ENCODE measurements around the gene CAMK1.

CAMK1 gene

DNA sequence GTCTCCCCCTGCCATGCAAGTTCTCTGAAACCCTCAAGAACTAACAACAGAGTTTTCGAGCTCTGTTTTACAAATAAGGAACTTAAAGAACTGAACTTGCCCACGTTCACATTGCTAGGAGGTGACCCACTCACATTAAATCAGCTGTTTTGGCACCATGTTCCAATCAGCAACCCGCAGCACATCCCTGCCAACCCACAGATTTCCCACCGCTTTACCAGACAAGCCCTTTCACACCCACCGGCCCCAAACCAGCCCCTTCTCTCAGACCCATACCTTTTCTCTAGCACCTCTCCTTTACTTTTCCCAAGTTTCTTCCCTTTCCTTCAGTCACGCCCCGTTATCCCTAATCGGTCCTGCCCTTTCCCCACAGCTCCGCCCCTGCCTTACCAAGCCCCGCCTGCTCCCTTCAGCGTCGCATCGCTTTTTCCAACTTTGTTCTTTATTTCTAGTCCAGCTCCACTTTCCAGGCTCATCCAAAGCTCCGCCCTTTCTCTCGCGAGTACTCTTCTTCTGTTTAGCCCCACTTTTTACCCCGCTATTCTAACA lies 39.0 kb downstream of the CAMK1 start:
- H3K36me3 ChIP-seq (ENCODE audit: control insufficient read depth, low read depth, low read length), result peaks cover 20% of the 10 kb centered on the region
- H3K9me3 ChIP-seq (ENCODE audit: control insufficient read depth, low read depth, low read length), result no peaks in the 10 kb centered on the region
- H3K27me3 ChIP-seq (ENCODE audit: control insufficient read depth, insufficient read depth, low read length), result no peaks in the 10 kb centered on the region
- H3K4me3 ChIP-seq (ENCODE audit: low read length), result peak overlapping the region; percentile 68
- H3K9ac ChIP-seq (ENCODE audit: low read length), result peak overlapping the region; percentile 38
- H3K4me1 ChIP-seq (ENCODE audit: control insufficient read depth, low read depth, low read length), result peaks cover 10% of the 10 kb centered on the region
- H3K27ac ChIP-seq (ENCODE audit: low read length), result no peak overlapping the region

DNA sequence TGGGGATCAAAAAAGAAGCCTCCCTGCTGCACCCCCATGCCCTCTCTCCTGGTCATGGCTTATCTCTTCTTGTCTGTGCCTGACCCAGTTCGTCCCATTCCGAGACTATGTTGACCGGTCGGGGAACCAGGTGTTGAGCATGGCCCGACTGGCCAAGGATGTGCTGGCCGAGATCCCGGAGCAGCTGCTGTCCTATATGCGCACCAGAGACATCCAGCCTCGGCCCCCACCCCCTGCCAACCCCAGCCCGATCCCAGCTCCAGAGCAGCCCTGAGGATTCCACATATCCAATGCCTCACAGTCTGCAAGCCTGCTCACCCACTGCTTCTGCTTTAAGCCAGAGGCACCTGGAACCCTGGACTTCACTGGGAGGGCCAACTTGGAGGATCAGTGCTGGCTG lies 40.3 kb downstream of the CAMK1 start:
- H3K9me3 ChIP-seq (ENCODE audit: control insufficient read depth, low read depth, low read length), result no peaks in the 10 kb centered on the region
- H3K9ac ChIP-seq (ENCODE audit: low read length), result no peak overlapping the region
- peaks cover 8% of the 10 kb centered on the region for H3K36me3 ChIP-seq (ENCODE audit: control insufficient read depth, low read depth, low read length)
- H3K27me3 ChIP-seq (ENCODE audit: control insufficient read depth, insufficient read depth, low read length), result no peaks in the 10 kb centered on the region
- H3K4me3 ChIP-seq (ENCODE audit: low read length), result no peak overlapping the region
- no peak overlapping the region for H3K27ac ChIP-seq (ENCODE audit: low read length)
- H3K4me1 ChIP-seq (ENCODE audit: control insufficient read depth, low read depth, low read length), result peaks cover 10% of the 10 kb centered on the region

DNA sequence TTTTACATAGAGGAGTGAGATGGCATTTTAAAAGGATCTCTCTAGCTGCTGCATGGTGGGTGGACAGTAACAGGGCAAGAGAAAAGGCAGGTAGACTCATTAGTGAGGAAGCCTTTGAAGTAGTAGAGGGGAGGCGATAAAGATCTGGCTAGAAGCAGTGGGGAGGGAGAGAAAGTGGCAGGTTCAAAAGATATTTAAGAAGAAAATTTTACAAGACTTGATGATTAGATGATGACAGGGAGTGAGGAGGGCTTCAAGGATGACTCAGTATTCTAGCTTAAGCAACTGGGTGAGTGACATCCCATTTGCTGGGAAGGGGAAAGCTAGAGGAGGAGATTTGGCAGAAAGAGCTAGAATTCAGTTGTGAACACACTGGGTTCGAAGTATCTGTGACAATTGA lies 42.0 kb downstream of the CAMK1 start:
- Histone ChIP-seq H3K27me3 (ENCODE audit: control insufficient read depth, insufficient read depth, low read length) (no peaks in the 10 kb centered on the region), H3K9ac (ENCODE audit: low read length) (no peak overlapping the region), H3K4me1 (ENCODE audit: control insufficient read depth, low read depth, low read length) (peaks cover 10% of the 10 kb centered on the region), H3K4me3 (ENCODE audit: low read length) (no peak overlapping the region), H3K36me3 (ENCODE audit: control insufficient read depth, low read depth, low read length) (no peaks in the 10 kb centered on the region), H3K27ac (ENCODE audit: low read length) (no peak overlapping the region), H3K9me3 (ENCODE audit: control insufficient read depth, low read depth, low read length) (no peaks in the 10 kb centered on the region)

DNA sequence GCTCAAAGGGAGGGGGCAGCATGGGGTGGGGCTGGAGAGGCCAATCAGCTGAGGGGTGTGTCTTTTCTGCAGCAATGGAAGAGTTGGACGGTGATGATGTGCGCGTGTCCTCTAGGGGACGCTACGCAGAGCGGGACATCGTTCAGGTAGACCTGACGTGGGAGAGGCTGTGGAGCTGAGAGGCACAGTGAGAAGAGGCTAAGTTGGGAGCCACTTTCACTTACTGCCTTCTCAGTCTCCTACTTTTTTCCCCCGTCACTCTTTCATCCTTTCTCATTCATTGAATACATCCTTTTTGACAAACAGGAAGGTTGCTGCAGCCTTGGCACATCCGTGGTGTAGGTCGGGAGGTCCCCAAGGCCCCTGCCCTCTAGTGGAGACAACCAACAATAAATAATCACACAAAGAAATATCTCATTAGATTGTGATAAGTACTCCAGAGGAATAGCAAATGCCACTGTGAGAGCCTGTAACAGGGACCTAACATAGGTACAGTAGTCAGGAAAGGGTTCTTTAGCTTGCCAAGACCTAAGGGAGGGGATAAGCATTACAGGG lies 42.6 kb downstream of the CAMK1 start:
- Histone ChIP-seq H3K4me3 (ENCODE audit: low read length) (peak overlapping the region; percentile 54), H3K9ac (ENCODE audit: low read length) (no peak overlapping the region), H3K27me3 (ENCODE audit: control insufficient read depth, insufficient read depth, low read length) (no peaks in the 10 kb centered on the region), H3K9me3 (ENCODE audit: control insufficient read depth, low read depth, low read length) (no peaks in the 10 kb centered on the region), H3K36me3 (ENCODE audit: control insufficient read depth, low read depth, low read length) (no peaks in the 10 kb centered on the region), H3K27ac (ENCODE audit: low read length) (no peak overlapping the region), H3K4me1 (ENCODE audit: control insufficient read depth, low read depth, low read length) (peaks cover 6% of the 10 kb centered on the region)

DNA sequence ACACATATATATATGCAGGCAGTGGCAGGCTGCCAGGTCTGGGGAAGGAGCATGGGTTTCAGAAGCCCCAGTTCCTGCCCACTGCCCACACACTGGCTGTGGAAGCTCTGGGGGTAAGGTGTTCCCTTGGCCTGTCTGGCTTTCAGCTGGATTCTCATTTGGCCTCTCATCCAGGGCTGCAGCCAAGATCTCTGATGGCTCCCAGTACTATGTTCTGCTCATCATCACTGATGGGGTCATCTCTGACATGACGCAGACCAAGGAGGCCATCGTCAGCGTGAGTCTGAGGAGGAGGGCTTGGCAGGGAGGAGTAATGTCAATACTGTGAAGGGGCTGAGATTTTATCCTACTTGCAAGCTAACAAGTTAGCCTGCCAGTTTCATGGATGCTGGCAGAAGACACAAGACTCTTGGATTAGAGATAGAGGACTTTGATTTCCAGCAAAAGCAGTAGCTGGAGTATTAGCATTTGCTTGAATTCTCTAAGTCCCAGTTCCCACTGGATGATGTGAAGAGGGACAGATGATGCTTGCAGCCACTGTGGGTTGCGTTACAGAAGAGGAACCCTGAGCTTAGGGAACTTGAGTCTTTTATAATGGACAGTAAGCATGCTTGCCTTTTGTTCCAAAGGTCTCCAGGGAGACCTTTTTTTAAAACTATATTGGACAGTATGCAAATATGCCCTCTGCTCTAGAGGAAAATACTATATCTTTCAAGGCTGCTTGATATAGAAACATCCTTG lies 43.8 kb downstream of the CAMK1 start:
- Histone ChIP-seq H3K9me3 (ENCODE audit: control insufficient read depth, low read depth, low read length) (no peaks in the 10 kb centered on the region), H3K36me3 (ENCODE audit: control insufficient read depth, low read depth, low read length) (no peaks in the 10 kb centered on the region), H3K27me3 (ENCODE audit: control insufficient read depth, insufficient read depth, low read length) (no peaks in the 10 kb centered on the region), H3K4me3 (ENCODE audit: low read length) (no peak overlapping the region), H3K4me1 (ENCODE audit: control insufficient read depth, low read depth, low read length) (peaks cover 6% of the 10 kb centered on the region), H3K27ac (ENCODE audit: low read length) (no peak overlapping the region), H3K9ac (ENCODE audit: low read length) (no peak overlapping the region)

DNA sequence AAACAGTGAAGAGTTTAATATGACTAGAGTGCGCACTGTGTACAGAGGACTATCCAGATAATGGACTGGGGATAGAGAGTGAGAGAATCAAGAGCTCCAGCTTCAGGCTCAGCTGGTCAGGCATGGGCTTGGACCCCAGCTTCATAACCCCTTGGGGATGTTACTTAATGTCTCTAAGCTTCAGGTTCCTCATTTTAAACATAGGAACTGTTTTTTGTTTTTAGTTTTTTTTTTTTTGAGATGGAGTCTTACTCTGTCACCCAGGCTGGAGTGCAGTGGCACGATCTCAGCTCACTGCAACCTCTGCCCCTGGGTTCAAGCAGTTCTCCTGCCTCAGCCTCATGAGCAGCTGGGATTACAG lies 48.1 kb downstream of the CAMK1 start:
- no peaks in the 10 kb centered on the region for H3K36me3 ChIP-seq (ENCODE audit: control insufficient read depth, low read depth, low read length)
- no peaks in the 10 kb centered on the region for H3K27me3 ChIP-seq (ENCODE audit: control insufficient read depth, insufficient read depth, low read length)
- no peak overlapping the region for H3K9ac ChIP-seq (ENCODE audit: low read length)

DNA sequence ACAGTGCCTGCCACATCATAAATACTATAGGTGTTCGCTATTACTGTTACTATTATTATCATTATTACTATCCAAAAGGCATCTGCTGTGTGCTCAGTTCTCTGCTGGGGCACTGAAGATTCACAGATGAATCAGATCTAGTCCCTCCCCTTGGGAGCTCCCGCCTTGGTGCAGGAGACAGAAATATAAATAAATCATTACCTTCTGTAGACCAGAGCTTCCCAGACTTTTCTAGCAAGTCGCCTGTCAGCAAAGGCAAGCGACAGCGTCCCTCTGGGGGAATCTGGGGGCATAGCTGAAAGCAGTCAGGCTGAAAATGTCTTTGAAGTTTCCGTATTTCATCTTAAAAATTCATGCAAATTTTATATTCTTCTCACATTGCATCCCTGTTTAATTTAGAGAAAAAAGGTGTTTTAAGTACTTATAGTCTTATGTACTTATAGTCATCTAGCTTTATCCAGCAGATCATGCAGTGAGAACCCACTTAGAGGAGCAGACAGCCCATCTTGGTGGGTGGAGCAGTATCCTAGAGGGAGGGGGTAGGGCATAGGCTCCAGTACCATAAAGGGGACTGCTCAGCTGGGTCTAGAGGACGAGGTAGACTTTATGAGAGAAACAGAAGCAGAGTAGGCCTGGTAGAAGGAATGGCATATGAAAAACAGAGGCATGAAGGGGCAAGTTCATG lies 48.6 kb downstream of the CAMK1 start:
- no peaks in the 10 kb centered on the region for H3K27me3 ChIP-seq (ENCODE audit: control insufficient read depth, insufficient read depth, low read length)
- H3K36me3 ChIP-seq (ENCODE audit: control insufficient read depth, low read depth, low read length), result no peaks in the 10 kb centered on the region
- H3K9ac ChIP-seq (ENCODE audit: low read length), result no peak overlapping the region
- no peak overlapping the region for H3K27ac ChIP-seq (ENCODE audit: low read length)
- no peaks in the 10 kb centered on the region for H3K4me1 ChIP-seq (ENCODE audit: control insufficient read depth, low read depth, low read length)
- no peaks in the 10 kb centered on the region for H3K9me3 ChIP-seq (ENCODE audit: control insufficient read depth, low read depth, low read length)
- H3K4me3 ChIP-seq (ENCODE audit: low read length), result no peak overlapping the region

More for the DNA sequence above, 48.1 kb downstream of the CAMK1 start:
- Histone ChIP-seq H3K9me3 (ENCODE audit: control insufficient read depth, low read depth, low read length) (no peaks in the 10 kb centered on the region), H3K4me3 (ENCODE audit: low read length) (no peak overlapping the region), H3K27ac (ENCODE audit: low read length) (no peak overlapping the region), H3K4me1 (ENCODE audit: control insufficient read depth, low read depth, low read length) (no peaks in the 10 kb centered on the region)

DNA sequence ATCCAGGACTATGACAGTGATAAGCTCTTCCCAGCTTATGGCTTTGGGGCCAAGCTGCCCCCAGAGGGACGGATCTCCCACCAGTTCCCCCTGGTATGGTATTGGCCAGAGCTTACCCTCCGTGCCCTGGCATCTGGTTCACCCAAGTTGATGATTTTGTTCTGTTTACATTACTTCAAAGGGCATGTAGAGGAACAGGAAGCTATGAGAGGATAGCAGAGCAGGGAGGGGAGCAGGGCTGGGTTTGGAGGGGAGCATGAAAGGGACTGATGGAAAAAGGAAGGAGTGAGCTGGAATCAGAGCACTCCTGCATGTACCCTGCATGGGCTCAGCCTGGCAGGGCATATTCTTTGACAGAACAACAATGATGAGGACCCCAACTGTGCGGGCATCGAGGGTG lies 51.6 kb downstream of the CAMK1 start:
- no peaks in the 10 kb centered on the region for H3K4me1 ChIP-seq (ENCODE audit: control insufficient read depth, low read depth, low read length)
- no peaks in the 10 kb centered on the region for H3K9me3 ChIP-seq (ENCODE audit: control insufficient read depth, low read depth, low read length)
- H3K36me3 ChIP-seq (ENCODE audit: control insufficient read depth, low read depth, low read length), result no peaks in the 10 kb centered on the region
- H3K27me3 ChIP-seq (ENCODE audit: control insufficient read depth, insufficient read depth, low read length), result no peaks in the 10 kb centered on the region
- H3K27ac ChIP-seq (ENCODE audit: low read length), result no peak overlapping the region
- no peak overlapping the region for H3K9ac ChIP-seq (ENCODE audit: low read length)
- no peak overlapping the region for H3K4me3 ChIP-seq (ENCODE audit: low read length)

DNA sequence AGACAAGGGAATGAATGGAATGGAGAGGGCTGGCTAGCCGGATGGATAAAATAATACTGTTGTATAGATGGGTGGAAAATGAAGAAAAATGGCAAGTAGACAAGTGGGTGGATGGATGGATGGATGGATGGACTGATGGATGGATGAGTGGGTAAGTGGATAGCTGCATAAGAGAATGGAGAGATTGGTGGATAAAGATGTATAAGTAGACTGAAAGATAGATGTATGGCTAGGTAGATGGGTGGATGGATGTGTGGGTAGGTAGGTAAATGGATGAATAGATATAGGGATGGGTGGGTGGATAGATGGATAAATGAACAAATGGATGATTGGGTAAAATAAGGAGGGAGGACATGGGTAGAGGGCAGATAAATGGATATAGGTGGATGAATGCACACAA lies 52.2 kb downstream of the CAMK1 start:
- Histone ChIP-seq H3K27ac (ENCODE audit: low read length) (no peak overlapping the region), H3K27me3 (ENCODE audit: control insufficient read depth, insufficient read depth, low read length) (no peaks in the 10 kb centered on the region), H3K9me3 (ENCODE audit: control insufficient read depth, low read depth, low read length) (no peaks in the 10 kb centered on the region), H3K36me3 (ENCODE audit: control insufficient read depth, low read depth, low read length) (no peaks in the 10 kb centered on the region), H3K9ac (ENCODE audit: low read length) (no peak overlapping the region), H3K4me3 (ENCODE audit: low read length) (no peak overlapping the region), H3K4me1 (ENCODE audit: control insufficient read depth, low read depth, low read length) (no peaks in the 10 kb centered on the region)

DNA sequence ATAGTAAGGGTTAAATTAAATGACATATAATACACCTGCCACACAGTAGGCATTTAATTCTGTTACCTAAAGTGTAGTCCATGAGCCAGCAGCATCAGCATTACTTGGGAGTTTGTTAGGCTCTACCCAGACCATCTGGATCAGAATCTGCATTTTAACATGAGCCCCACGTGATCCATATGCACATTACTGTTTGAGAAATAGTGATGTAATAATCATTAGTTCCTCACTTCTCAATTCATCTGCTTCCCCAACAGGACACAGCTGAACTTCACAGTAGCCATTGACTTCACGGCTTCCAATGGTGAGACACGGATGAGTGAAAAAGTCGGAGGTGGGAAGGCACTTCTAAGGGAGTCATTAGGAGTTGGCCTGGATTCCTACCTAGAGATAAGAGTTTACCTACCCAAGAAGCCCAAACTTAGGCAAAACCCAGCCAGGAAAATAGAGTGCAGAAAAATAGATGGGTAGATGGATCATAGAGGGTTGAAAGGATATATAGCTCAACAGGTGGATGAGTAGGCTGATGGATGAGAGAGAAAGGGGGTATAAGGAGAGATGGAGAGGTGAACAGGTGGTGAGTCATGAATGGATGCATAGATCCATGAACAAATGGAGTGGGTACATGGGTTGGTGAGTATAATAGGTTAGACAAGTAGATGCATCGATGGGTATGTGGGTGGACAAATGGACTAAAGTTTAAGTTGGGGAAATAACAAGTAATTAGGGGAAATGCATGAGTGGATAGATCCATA lies 52.8 kb downstream of the CAMK1 start:
- no peak overlapping the region for H3K27ac ChIP-seq (ENCODE audit: low read length)
- no peaks in the 10 kb centered on the region for H3K9me3 ChIP-seq (ENCODE audit: control insufficient read depth, low read depth, low read length)
- no peak overlapping the region for H3K4me3 ChIP-seq (ENCODE audit: low read length)
- H3K4me1 ChIP-seq (ENCODE audit: control insufficient read depth, low read depth, low read length), result no peaks in the 10 kb centered on the region
- no peaks in the 10 kb centered on the region for H3K27me3 ChIP-seq (ENCODE audit: control insufficient read depth, insufficient read depth, low read length)
- no peak overlapping the region for H3K9ac ChIP-seq (ENCODE audit: low read length)
- no peaks in the 10 kb centered on the region for H3K36me3 ChIP-seq (ENCODE audit: control insufficient read depth, low read depth, low read length)

DNA sequence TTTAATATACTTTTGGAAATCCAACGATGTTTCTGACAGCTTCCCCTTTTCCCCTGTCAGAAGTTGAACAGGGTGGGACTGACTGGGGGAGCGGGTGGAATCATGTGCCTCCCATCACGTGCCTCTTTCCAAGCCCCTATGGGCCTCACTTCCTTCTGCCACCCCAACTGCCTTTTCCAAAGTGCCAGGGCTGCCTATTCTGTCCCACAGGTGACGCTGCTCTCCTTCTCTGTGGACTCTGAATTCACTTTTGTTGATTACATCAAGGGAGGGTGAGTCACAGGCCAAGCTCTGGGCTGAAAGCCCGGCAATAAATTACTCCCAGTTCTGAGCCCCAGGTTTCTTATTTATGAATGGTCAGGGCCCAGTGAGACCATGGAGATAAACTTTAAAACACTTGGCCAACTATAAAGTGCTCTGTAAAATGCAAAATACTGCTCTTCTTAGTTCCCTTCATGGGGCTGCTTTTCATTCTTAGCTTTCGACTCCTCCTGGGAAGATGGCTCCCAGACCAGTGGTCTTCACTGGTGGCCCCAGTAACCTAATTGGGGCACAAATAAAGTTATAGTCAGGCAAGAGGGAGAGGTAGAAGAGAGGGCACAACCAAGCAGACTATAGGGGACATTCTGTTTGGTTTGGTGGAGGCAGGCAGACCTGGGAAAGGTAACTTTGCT lies 53.8 kb downstream of the CAMK1 start:
- Histone ChIP-seq H3K27ac (ENCODE audit: low read length) (no peak overlapping the region), H3K36me3 (ENCODE audit: control insufficient read depth, low read depth, low read length) (no peaks in the 10 kb centered on the region)

More for the DNA sequence above, 53.8 kb downstream of the CAMK1 start:
- Histone ChIP-seq H3K4me1 (ENCODE audit: control insufficient read depth, low read depth, low read length) (no peaks in the 10 kb centered on the region), H3K4me3 (ENCODE audit: low read length) (no peak overlapping the region), H3K9ac (ENCODE audit: low read length) (no peak overlapping the region), H3K9me3 (ENCODE audit: control insufficient read depth, low read depth, low read length) (no peaks in the 10 kb centered on the region), H3K27me3 (ENCODE audit: control insufficient read depth, insufficient read depth, low read length) (no peaks in the 10 kb centered on the region)
